Panc1 (cell line): ENCODE measurements around the gene ABCF2. TPM values are rescaled to one million over a fixed set of nuclear protein-coding genes. Genes with fewer than 3 reads are reported as not detected.

Source experiments
- ATAC-seq: fragments of 200-7000 bp; cut with Tn5 transposase; 2 replicates; pipeline ENCODE4 v1.9.1; 2020; ENCODE audit warnings: mild to moderate bottlenecking, moderate library complexity
- BruUV-seq: library from RNA; stranded (reverse); fragments of 400-500 nt; replicated peaks from 2 replicates; lab custom pipeline; 2021; lab: Mats Ljungman, UMichigan
- CTCF ChIA-PET: fragments of 300-600 bp; sonication (Branson Sonifier 250); formaldehyde crosslinking; loops from one replicate; lab custom pipeline; 2022; ENCODE audit warnings: antibody characterized with exemption; lab: Charles Lee
- POLR2A ChIA-PET: fragments of 300-600 bp; sonication (Branson Sonifier 250); formaldehyde crosslinking; loops from one replicate; lab custom pipeline; 2022; ENCODE audit warnings: antibody characterized with exemption; lab: Charles Lee
- DNase-seq: peaks from one replicate; pipeline ENCODE4 v3.0.0-alpha.2; 2010; ENCODE audit warnings: low read depth, low spot score
- H3K27ac ChIP-seq: 2 replicates; pipeline ENCODE4 v1.5.1; 2011; ENCODE audit warnings: mild to moderate bottlenecking, low read length, inconsistent platforms
- H3K27me3 ChIP-seq: fragments of 200-500 bp; sonication (Bioruptor generic); 2 replicates; pipeline ENCODE4 v1.6.0; 2014; ENCODE audit warnings: low read length, inconsistent platforms; ENCODE audit not compliant: control insufficient read depth, insufficient read depth
- H3K36me3 ChIP-seq: fragments of 200-500 bp; sonication (Bioruptor generic); 2 replicates; pipeline ENCODE4 v1.5.1; 2014; ENCODE audit warnings: inconsistent platforms, mild to moderate bottlenecking, low read length, moderate library complexity; ENCODE audit not compliant: control insufficient read depth, insufficient read depth
- H3K4me1 ChIP-seq: 2 replicates; pipeline ENCODE4 v1.5.1; 2011; ENCODE audit warnings: inconsistent platforms, mild to moderate bottlenecking, low read length, moderate library complexity; ENCODE audit not compliant: control insufficient read depth, insufficient read depth
- H3K4me3 ChIP-seq, 2 experiments: 2 replicates each; pipeline ENCODE4 v1.5.1; 2011 to 2012; ENCODE audit warnings: low read depth in 2 of 2, low read length in 2 of 2, mild to moderate bottlenecking in 2 of 2, inconsistent platforms in 1 of 2, moderate library complexity in 1 of 2
- H3K9me3 ChIP-seq: fragments of 200-500 bp; sonication (Bioruptor generic); 2 replicates; pipeline ENCODE4 v1.5.1; 2014; ENCODE audit warnings: low read depth, mild to moderate bottlenecking, inconsistent platforms, low read length, moderate library complexity; ENCODE audit not compliant: control insufficient read depth, insufficient read depth
- CTCF ChIP-seq: fragments of 450-650 bp; IDR thresholded peaks from 2 replicates; pipeline ENCODE4 v1.5.1; 2017; ENCODE audit warnings: mild to moderate bottlenecking
- POLR2AphosphoS5 ChIP-seq: IDR thresholded peaks from 2 replicates; pipeline ENCODE4 v1.6.1; 2012; ENCODE audit warnings: mild to moderate bottlenecking, low read depth, low read length, moderate library complexity
- REST ChIP-seq, 2 experiments: IDR thresholded peaks; 2 replicates each; pipeline ENCODE4 v1.6.1; 2011 to 2012; ENCODE audit warnings: low read depth in 2 of 2, control low read depth in 1 of 2, low read length in 1 of 2, mild to moderate bottlenecking in 1 of 2, moderate library complexity in 1 of 2; ENCODE audit not compliant: insufficient read depth in 1 of 2
- SIN3A ChIP-seq: IDR thresholded peaks from 2 replicates; pipeline ENCODE4 v1.6.1; 2012; ENCODE audit warnings: low read depth, mild to moderate bottlenecking, low read length, moderate library complexity, borderline replicate concordance; ENCODE audit not compliant: insufficient read depth
- TCF7L2 ChIP-seq: IDR thresholded peaks from 2 replicates; pipeline ENCODE4 v1.6.1; 2011; ENCODE audit warnings: mild to moderate bottlenecking, low read depth, low read length, inconsistent platforms
- in situ Hi-C: cut with HindIII; loops from 2 replicates; pipeline ENCODE4 v1.10.0; 2016; ENCODE audit warnings: low sequenced_read_pairs, low pct_unique_long_range_greater_than_20kb
- intact Hi-C: fragments of 100-400 bp; cut with micrococcal nuclease; formaldehyde crosslinking; loops from one replicate; pipeline ENCODE4 v1.10.0; 2022; ENCODE audit not compliant: unreplicated experiment
- total RNA-seq: library from RNA; stranded (reverse); gene quantifications from one replicate; pipeline ENCODE4 v1.2.1, GENCODE V29; 2021; ENCODE audit not compliant: unreplicated experiment

The ABCF2 gene
- total RNA-seq, 1 experiment from 2014 or later, result 64.4 TPM

- H3K4me1 ChIP-seq, result no peaks in the 10 kb centered on the region
- POLR2A ChIA-PET, result no interaction called here
- H3K36me3 ChIP-seq, result no peaks in the 10 kb centered on the region
- H3K27ac ChIP-seq, result no peak overlapping the region
- CTCF ChIA-PET, result interaction anchor here (1.0 kb wide), 1 partner anchor 36 kb away, joined by 3 read pairs; no protein-coding TSS in a partner anchor
- no peak for TF ChIP-seq TCF7L2
- TF ChIP-seq CTCF, result no peak
- TF ChIP-seq POLR2AphosphoS5, result no peak
- TF ChIP-seq REST (IDR thresholded peaks at IDR 0.05; ENCODE audit: insufficient read depth in 1 of 2, low read depth in 2 of 2, low read length in 1 of 2), result no peak
- no peak for TF ChIP-seq SIN3A
- no peak for DNase-seq
- in situ Hi-C loops (no loop called here), intact Hi-C loops (no loop called here)
- H3K4me3 ChIP-seq, result no peak overlapping the region
- peaks cover 8% of the 10 kb centered on the region for H3K27me3 ChIP-seq
- H3K9me3 ChIP-seq, result no peaks in the 10 kb centered on the region
- no TSS peak for BruUV-seq
- no peak for ATAC-seq
Measured at GRCh38 chr7:151175793-151176311, 51.2 kb downstream of the ABCF2 start.

GRCh38 chr7:151175047-151175792 is 51.8 kb downstream of the ABCF2 start:
- H3K4me3 ChIP-seq, result no peak overlapping the region
- no TSS peak for BruUV-seq
- intact Hi-C loops (no loop called here), in situ Hi-C loops (no loop called here)
- H3K27ac ChIP-seq, result no peak overlapping the region
- ChIA-PET POLR2A (no interaction called here), CTCF (no interaction called here)
- H3K27me3 ChIP-seq, result peaks cover 8% of the 10 kb centered on the region
- no peak for DNase-seq
- no peaks in the 10 kb centered on the region for H3K4me1 ChIP-seq
- H3K36me3 ChIP-seq, result no peaks in the 10 kb centered on the region
- H3K9me3 ChIP-seq, result no peaks in the 10 kb centered on the region
- TF ChIP-seq POLR2AphosphoS5 (no peak), TCF7L2 (no peak), REST (IDR thresholded peaks at IDR 0.05; ENCODE audit: insufficient read depth in 1 of 2, low read depth in 2 of 2, low read length in 1 of 2) (no peak), SIN3A (no peak), CTCF (no peak)
- no peak for ATAC-seq
